H1 (cell line): ENCODE data around the gene A2ML1. TPM values are rescaled to one million over a fixed set of nuclear protein-coding genes. Genes with fewer than 3 reads are reported as not detected.

Source experiments
- CTCF ChIA-PET: fragments of 300-600 bp; sonication (Branson Sonifier 250); formaldehyde crosslinking; loops from one replicate; lab custom pipeline; 2021; ENCODE audit not compliant: partially characterized antibody; lab: Charles Lee
- POLR2A ChIA-PET: fragments of 300-600 bp; sonication (Branson Sonifier 250); formaldehyde crosslinking; loops from one replicate; lab custom pipeline; 2021; ENCODE audit warnings: inconsistent platforms; ENCODE audit not compliant: partially characterized antibody; lab: Charles Lee
- DNase-seq, 2 experiments: peaks; one replicate each; pipeline versions ENCODE4 v3.0.0 to v3.0.0-alpha.2; 2010 to 2022; ENCODE audit warnings: low spot score in 2 of 2, low read depth in 1 of 2, mixed read lengths in 1 of 2
- FAIRE-seq: peaks from 2 replicates; lab custom pipeline; 2011; peaks lifted over from hg19 to GRCh38; lab: Jason Lieb, UNC
- H2AFZ ChIP-seq: 2 replicates; pipeline ENCODE4 v1.8.1; 2012; ENCODE audit warnings: low read length, inconsistent platforms
- H2AK5ac ChIP-seq: 2 replicates; pipeline ENCODE4 v1.6.1; 2013; ENCODE audit warnings: low read depth, low read length
- H2BK120ac ChIP-seq: replicated peaks from 2 replicates; pipeline ENCODE3; 2013; ENCODE audit warnings: low read depth, low read length, inconsistent platforms
- H2BK12ac ChIP-seq: 2 replicates; pipeline ENCODE4 v1.6.1; 2013; ENCODE audit warnings: low read depth, low read length
- H2BK15ac ChIP-seq: 2 replicates; pipeline ENCODE4 v1.6.1; 2013; ENCODE audit warnings: low read length
- H2BK20ac ChIP-seq: 2 replicates; pipeline ENCODE4 v1.6.1; 2013; ENCODE audit warnings: low read length
- H2BK5ac ChIP-seq: 2 replicates; pipeline ENCODE4 v1.6.1; 2013; ENCODE audit warnings: low read depth, low read length
- H3K14ac ChIP-seq: 2 replicates; pipeline ENCODE4 v1.6.1; 2013; ENCODE audit warnings: inconsistent platforms; ENCODE audit not compliant: insufficient read length
- H3K18ac ChIP-seq: 2 replicates; pipeline ENCODE4 v1.6.1; 2013; ENCODE audit warnings: low read length; ENCODE audit errors: extremely low read depth
- H3K23ac ChIP-seq: 2 replicates; pipeline ENCODE4 v1.6.1; 2013; ENCODE audit warnings: inconsistent platforms; ENCODE audit not compliant: insufficient read length
- H3K23me2 ChIP-seq: 2 replicates; pipeline ENCODE4 v1.6.1; 2013; ENCODE audit warnings: low read depth, low read length
- H3K27ac ChIP-seq: 2 replicates; pipeline ENCODE4 v1.6.1; 2011; ENCODE audit warnings: low read depth, low read length, inconsistent platforms
- H3K27me3 ChIP-seq, 4 experiments: replicated peaks in 1 of 4; 1 replicate in 1 of 4; 2 replicates in 3 of 4; pipeline versions ENCODE4 v1.6.1 to v1.8.1; 2011 to 2013; ENCODE audit warnings: low read length in 3 of 4, mild to moderate bottlenecking in 3 of 4, inconsistent platforms in 2 of 4, mixed read lengths in 2 of 4, moderate library complexity in 1 of 4; ENCODE audit not compliant: control insufficient read depth in 3 of 4, insufficient read depth in 3 of 4; ENCODE audit errors: extremely low read depth in 1 of 4
- H3K36me3 ChIP-seq, 4 experiments: 2 replicates each; pipeline versions ENCODE4 v1.6.1 to v1.8.1; 2011 to 2013; ENCODE audit warnings: mild to moderate bottlenecking in 4 of 4, low read length in 3 of 4, moderate library complexity in 2 of 4, control low read depth in 1 of 4, inconsistent platforms in 1 of 4; ENCODE audit not compliant: insufficient read depth in 4 of 4, control insufficient read depth in 2 of 4
- H3K4ac ChIP-seq: replicated peaks from 2 replicates; pipeline ENCODE3; 2013; ENCODE audit warnings: low read length, low read depth, mixed read lengths, inconsistent platforms; ENCODE audit not compliant: insufficient read length
- H3K4me1 ChIP-seq, 4 experiments: replicated peaks in 1 of 4; 1 replicate in 1 of 4; 2 replicates in 3 of 4; pipeline versions ENCODE4 v1.6.1 to v1.8.1; 2011 to 2013; ENCODE audit warnings: low read length in 3 of 4, inconsistent platforms in 2 of 4, mixed read lengths in 1 of 4; ENCODE audit not compliant: insufficient read depth in 4 of 4, control insufficient read depth in 3 of 4
- H3K4me2 ChIP-seq, 2 experiments: 2 replicates each; pipeline versions ENCODE4 v1.6.1 to v1.8.1; 2011 to 2013; ENCODE audit warnings: low read depth in 2 of 2, low read length in 2 of 2, control low read depth in 1 of 2, inconsistent platforms in 1 of 2, mild to moderate bottlenecking in 1 of 2; ENCODE audit not compliant: insufficient read depth in 1 of 2
- H3K4me3 ChIP-seq, 4 experiments: fragments of 200-600, 300-600 bp in 1 of 4; sonication (generic), shearing (Covaris generic), sonication (Bioruptor Twin) in 1 of 4; 2 replicates each; pipeline versions ENCODE4 v1.5.1 to v1.8.1; 2011 to 2016; ENCODE audit warnings: low read length in 4 of 4, low read depth in 3 of 4, control low read depth in 2 of 4, inconsistent platforms in 2 of 4, mild to moderate bottlenecking in 2 of 4, mixed read lengths in 1 of 4, moderate library complexity in 1 of 4; ENCODE audit not compliant: insufficient read depth in 2 of 4; ENCODE audit errors: extremely low read depth in 1 of 4
- H3K56ac ChIP-seq: replicated peaks from 2 replicates; pipeline ENCODE3; 2013; ENCODE audit warnings: low read depth, mild to moderate bottlenecking, mixed read lengths, low read length, inconsistent platforms; ENCODE audit not compliant: insufficient read length
- H3K79me1 ChIP-seq: 2 replicates; pipeline ENCODE4 v1.6.1; 2013; ENCODE audit warnings: low read depth, low read length, control low read depth
- H3K79me2 ChIP-seq, 2 experiments: 2 replicates each; pipeline versions ENCODE4 v1.6.1 to v1.8.1; 2012 to 2013; ENCODE audit warnings: low read length in 2 of 2, mild to moderate bottlenecking in 2 of 2, inconsistent platforms in 1 of 2; ENCODE audit not compliant: insufficient read depth in 2 of 2, control insufficient read depth in 1 of 2
- H3K9ac ChIP-seq, 4 experiments: replicated peaks in 1 of 4; 1 replicate in 1 of 4; 2 replicates in 3 of 4; pipeline versions ENCODE4 v1.6.1 to v1.8.1; 2011 to 2013; ENCODE audit warnings: low read depth in 3 of 4, low read length in 3 of 4, control low read depth in 2 of 4, mild to moderate bottlenecking in 2 of 4, moderate library complexity in 2 of 4, inconsistent platforms in 1 of 4; ENCODE audit errors: extremely low read depth in 1 of 4
- H3K9me3 ChIP-seq, 2 experiments: 2 replicates each; pipeline versions ENCODE4 v1.6.1 to v1.8.1; 2012 to 2013; ENCODE audit warnings: mild to moderate bottlenecking in 2 of 2, moderate library complexity in 2 of 2, control low read depth in 1 of 2, inconsistent platforms in 1 of 2, low read depth in 1 of 2, low read length in 1 of 2, mixed read lengths in 1 of 2; ENCODE audit not compliant: insufficient read depth in 2 of 2
- H4K20me1 ChIP-seq, 2 experiments: replicated peaks in 1 of 2; 2 replicates each; pipeline versions ENCODE3 to v1.8.1; 2011 to 2013; ENCODE audit warnings: inconsistent platforms in 2 of 2, low read length in 2 of 2, mild to moderate bottlenecking in 1 of 2; ENCODE audit not compliant: insufficient read depth in 2 of 2, control insufficient read depth in 1 of 2
- H4K5ac ChIP-seq: 2 replicates; pipeline ENCODE4 v1.6.1; 2013; ENCODE audit warnings: low read length, low read depth, mixed read lengths, inconsistent platforms; ENCODE audit not compliant: insufficient read length
- H4K8ac ChIP-seq: 2 replicates; pipeline ENCODE4 v1.8.0; 2013; ENCODE audit warnings: mild to moderate bottlenecking, moderate library complexity, low read length, inconsistent platforms; ENCODE audit not compliant: insufficient read depth; ENCODE audit errors: extremely low read depth
- H4K91ac ChIP-seq: replicated peaks from 2 replicates; pipeline ENCODE3; 2013; ENCODE audit warnings: low read length, mixed read lengths, inconsistent platforms; ENCODE audit not compliant: insufficient read length
- CBX5 ChIP-seq: fragments of 300-800, 300-1000 bp; sonication (generic); IDR thresholded peaks from 2 replicates; pipeline ENCODE4 v1.7.1; 2016; ENCODE audit warnings: antibody characterized with exemption, low read length, low read depth
- EZH2 ChIP-seq: fragments of 200-600 bp; sonication (generic); IDR thresholded peaks from 2 replicates; pipeline ENCODE4 v1.7.1; 2012; ENCODE audit warnings: low read depth, mild to moderate bottlenecking, moderate library complexity, low read length, inconsistent platforms; ENCODE audit not compliant: severe bottlenecking
- GABPA ChIP-seq: IDR thresholded peaks from 2 replicates; pipeline ENCODE4 v1.6.1; 2011; ENCODE audit warnings: mild to moderate bottlenecking, low read length, moderate library complexity, borderline replicate concordance; ENCODE audit not compliant: insufficient read depth
- MAFK ChIP-seq: IDR thresholded peaks from 2 replicates; pipeline ENCODE4 v1.6.1; 2012; ENCODE audit warnings: low read depth, mild to moderate bottlenecking, improper control_type of control experiment, low read length
- SP1 ChIP-seq: IDR thresholded peaks from 2 replicates; pipeline ENCODE4 v1.6.1; 2011; ENCODE audit warnings: low read depth, low read length
- SP4 ChIP-seq: IDR thresholded peaks from 2 replicates; pipeline ENCODE4 v1.6.1; 2012; ENCODE audit warnings: low read length, inconsistent platforms
- TCF12 ChIP-seq: IDR thresholded peaks from 2 replicates; pipeline ENCODE4 v1.6.1; 2011; ENCODE audit warnings: low read depth, mild to moderate bottlenecking, low read length
- TEAD4 ChIP-seq: IDR thresholded peaks from 2 replicates; pipeline ENCODE4 v1.6.1; 2012; ENCODE audit warnings: low read depth, low read length, inconsistent platforms, mixed read lengths
- WGBS, 2 experiments: shearing (Covaris generic) in 1 of 2; methylation state at CpG; one replicate each; pipeline versions ENCODE4 v1.1.6 to v1.1.7; 2013 to 2015; ENCODE audit warnings: low lambda C conversion rate in 2 of 2, mixed read lengths in 2 of 2, inconsistent platforms in 1 of 2, low coverage in 1 of 2, missing lambda C conversion rate in 1 of 2; ENCODE audit not compliant: insufficient replicate concordance in 2 of 2, insufficient coverage in 1 of 2, insufficient read length in 1 of 2; ENCODE audit errors: extremely low coverage in 1 of 2, missing lambda C conversion rate in 1 of 2; 5-methylcytosine and 5-hydroxymethylcytosine counted together
- polyA plus RNA-seq, 7 experiments: library from polyadenylated mRNA; depleted of rRNA in 3 of 7; stranded (reverse) in 5 of 7; unstranded in 2 of 7; fragments of >200 nt in 5 of 7; fragments of 200-250 nt in 2 of 7; gene quantifications; 1 replicate in 5 of 7; 2 replicates in 1 of 7; 4 replicates in 1 of 7; pipeline versions ENCODE4 v1.2.1 to v1.2.3, GENCODE V29; 2011 to 2013; ENCODE audit warnings: missing spikeins in 2 of 7, mixed read lengths in 2 of 7
- total RNA-seq: library from RNA; stranded (reverse); fragmentation: NEBNext Ultra II Directional; extraction: Animal tissue kit (Norgen Biotek cat#: 25700); gene quantifications from 2 replicates; pipeline ENCODE4 v1.2.1, GENCODE V29; 2021

The A2ML1 gene
- total and polyA plus RNA-seq, 2 of the 8 experiments (the other 6 are each of a cell fraction or from before 2014, with no cell fraction given), result 10.2 to 10.3 TPM

DNA sequence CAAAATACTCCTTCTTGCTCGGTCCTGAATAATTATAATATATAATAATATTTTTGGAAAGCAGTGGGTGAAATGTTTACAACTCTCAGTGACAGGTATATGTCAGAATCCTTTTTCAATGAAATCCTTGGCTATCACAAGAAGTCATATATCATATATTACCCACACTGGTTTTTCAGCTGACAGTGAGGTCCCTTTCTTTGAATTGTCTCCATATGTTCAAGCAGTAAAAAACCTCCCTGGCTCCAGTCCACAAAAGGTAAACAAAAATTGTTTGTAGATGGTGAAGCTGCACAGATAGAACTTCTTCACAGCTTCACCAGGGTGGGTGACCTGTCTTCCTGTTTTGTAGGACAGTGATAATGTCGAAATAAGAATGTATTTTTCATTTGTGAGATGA, 44.0 kb downstream of the A2ML1 start:
- H4K8ac ChIP-seq, result no peak overlapping the region
- H3K9me3 ChIP-seq, result no peaks in the 10 kb centered on the region
- H3K79me2 ChIP-seq, result no peaks in the 10 kb centered on the region
- no peaks in the 10 kb centered on the region for H3K79me1 ChIP-seq
- no peak overlapping the region for H2BK12ac ChIP-seq
- H3K27ac ChIP-seq, result no peak overlapping the region
- H4K91ac ChIP-seq, result no peak overlapping the region
- no peak overlapping the region for H3K4ac ChIP-seq
- H3K18ac ChIP-seq, result no peak overlapping the region
- H3K14ac ChIP-seq, result no peak overlapping the region
- H2BK120ac ChIP-seq, result no peak overlapping the region
- H2AK5ac ChIP-seq, result no peak overlapping the region
- no peak overlapping the region for H3K4me3 ChIP-seq
- no peak overlapping the region for H3K23ac ChIP-seq
- no peak overlapping the region for H2BK5ac ChIP-seq
- ChIA-PET CTCF (interaction anchor here (0.6 to 4.6 kb wide), 6 partner anchors 9 to 54 kb away, joined by 3 to 28 read pairs (median 3); no protein-coding TSS in a partner anchor), POLR2A (interaction anchor here (1.0 kb wide), 1 partner anchor 10 kb away, joined by 3 read pairs; no protein-coding TSS in a partner anchor)
- DNase-seq, result no peak
- no peak overlapping the region for H4K5ac ChIP-seq
- no peak overlapping the region for H3K4me2 ChIP-seq
- H2AFZ ChIP-seq, result no peak overlapping the region
- no peaks in the 10 kb centered on the region for H3K23me2 ChIP-seq
- no peak overlapping the region for H3K56ac ChIP-seq
- no peaks in the 10 kb centered on the region for H3K27me3 ChIP-seq
- H2BK20ac ChIP-seq, result no peak overlapping the region
- H2BK15ac ChIP-seq, result no peak overlapping the region
- no peaks in the 10 kb centered on the region for H4K20me1 ChIP-seq
- 94 to 100% methylated on average over 1 to 2 of the region's 2 CpGs for WGBS, 2 experiments
- no peak overlapping the region for H3K9ac ChIP-seq
- H3K4me1 ChIP-seq, result no peaks in the 10 kb centered on the region
- no peak for FAIRE-seq
- TF ChIP-seq TEAD4 (no peak), SP4 (no peak), SP1 (no peak), CBX5 (no peak), TCF12 (no peak), EZH2 (no peak), GABPA (no peak), MAFK (no peak)
- H3K36me3 ChIP-seq, result peaks cover 0 to 4% (median 1%) of the 10 kb centered on the region in 4 experiments; a peak in 2 of 8 replicates
